Gastroesophageal sphincter (tissue), 3 donors: Measurements from ENCODE around the gene QARS1.

ENCODE experiments used
- POLR2A ChIP-seq, 2 donors: fragments of 450-650 bp; IDR thresholded peaks; one replicate each; pipeline ENCODE4 v1.6.1; 2017; ENCODE audit warnings: antibody characterized with exemption in 2 of 2, mild to moderate bottlenecking in 2 of 2, moderate library complexity in 1 of 2
- TF ChIP-seq, protein P1 (sequence below), 4 experiments: fragments of 200-600 bp in 2 of 4; fragments of 450-650 bp in 2 of 4; sonication (generic) in 1 of 4; IDR thresholded peaks; one replicate each; pipeline ENCODE4 v1.5.1; 2017 to 2019; ENCODE audit warnings: antibody characterized with exemption in 4 of 4, mild to moderate bottlenecking in 2 of 4, moderate library complexity in 2 of 4

DNA sequence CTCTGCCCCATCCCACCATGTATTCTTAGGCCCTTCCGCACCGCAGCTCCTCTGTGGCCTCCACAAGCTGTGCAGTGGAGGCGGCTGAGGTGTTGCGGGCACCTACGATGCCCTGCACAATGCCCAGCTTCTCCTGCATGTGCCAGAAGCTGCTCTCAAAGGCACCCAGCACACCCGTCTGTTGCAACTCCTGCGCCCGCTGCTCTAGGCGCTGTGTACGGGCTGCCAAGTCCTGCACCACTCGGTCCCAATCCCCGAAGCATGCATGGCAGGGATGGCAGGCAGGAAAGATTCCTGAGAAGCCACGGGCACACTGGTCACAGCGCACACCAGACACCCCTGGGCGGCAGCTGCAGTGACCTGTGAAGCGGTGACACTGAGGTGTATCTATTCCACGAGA, 19.1 kb upstream of the QARS1 start:
- TF ChIP-seq, protein P1, sequence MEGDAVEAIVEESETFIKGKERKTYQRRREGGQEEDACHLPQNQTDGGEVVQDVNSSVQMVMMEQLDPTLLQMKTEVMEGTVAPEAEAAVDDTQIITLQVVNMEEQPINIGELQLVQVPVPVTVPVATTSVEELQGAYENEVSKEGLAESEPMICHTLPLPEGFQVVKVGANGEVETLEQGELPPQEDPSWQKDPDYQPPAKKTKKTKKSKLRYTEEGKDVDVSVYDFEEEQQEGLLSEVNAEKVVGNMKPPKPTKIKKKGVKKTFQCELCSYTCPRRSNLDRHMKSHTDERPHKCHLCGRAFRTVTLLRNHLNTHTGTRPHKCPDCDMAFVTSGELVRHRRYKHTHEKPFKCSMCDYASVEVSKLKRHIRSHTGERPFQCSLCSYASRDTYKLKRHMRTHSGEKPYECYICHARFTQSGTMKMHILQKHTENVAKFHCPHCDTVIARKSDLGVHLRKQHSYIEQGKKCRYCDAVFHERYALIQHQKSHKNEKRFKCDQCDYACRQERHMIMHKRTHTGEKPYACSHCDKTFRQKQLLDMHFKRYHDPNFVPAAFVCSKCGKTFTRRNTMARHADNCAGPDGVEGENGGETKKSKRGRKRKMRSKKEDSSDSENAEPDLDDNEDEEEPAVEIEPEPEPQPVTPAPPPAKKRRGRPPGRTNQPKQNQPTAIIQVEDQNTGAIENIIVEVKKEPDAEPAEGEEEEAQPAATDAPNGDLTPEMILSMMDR (IDR thresholded peaks at IDR 0.05), result no peak
- TF ChIP-seq POLR2A (IDR thresholded peaks at IDR 0.05), result no peak
